Psoas muscle (tissue), 8 donors: ENCODE results near the gene GALNT17. TPM values are rescaled to one million over a fixed set of nuclear protein-coding genes. Genes with fewer than 3 reads are reported as not detected.

Experiments
- ATAC-seq, 4 donors: fragments of 200-7000 bp; cut with Tn5 transposase; one replicate each; pipeline ENCODE4 v1.9.1; 2020; ENCODE audit warnings: moderate library complexity in 3 of 4, mild to moderate bottlenecking in 2 of 4
- DNase-seq, 2 donors: peaks; one replicate each; pipeline ENCODE4 v3.0.0-alpha.2; 2020
- H3K27ac ChIP-seq: fragments of 200-600 bp; one replicate; pipeline ENCODE4 v1.8.0; 2022
- H3K27me3 ChIP-seq, 3 donors: fragments of 200-600 bp in 1 of 3; one replicate each; pipeline versions ENCODE4 v1.6.1 to v1.8.0; 2013 to 2022; ENCODE audit warnings: low read length in 2 of 3, mild to moderate bottlenecking in 2 of 3, moderate library complexity in 1 of 3; ENCODE audit not compliant: insufficient read depth in 3 of 3
- H3K36me3 ChIP-seq, 2 donors: fragments of 200-600 bp in 1 of 2; one replicate each; pipeline versions ENCODE4 v1.6.1 to v1.8.0; 2013 to 2022; ENCODE audit warnings: low read depth in 1 of 2, mild to moderate bottlenecking in 1 of 2, moderate library complexity in 1 of 2; ENCODE audit not compliant: insufficient read depth in 1 of 2
- H3K4me1 ChIP-seq: fragments of 200-600 bp; one replicate; pipeline ENCODE4 v1.8.0; 2022
- H3K4me3 ChIP-seq: fragments of 200-600 bp; one replicate; pipeline ENCODE4 v1.8.0; 2022; ENCODE audit warnings: mild to moderate bottlenecking
- H3K9me3 ChIP-seq: fragments of 200-600 bp; one replicate; pipeline ENCODE4 v1.8.0; 2022
- CTCF ChIP-seq: fragments of 200-600 bp; IDR thresholded peaks from one replicate; pipeline ENCODE4 v1.8.0; 2022; ENCODE audit warnings: antibody characterized with exemption
- WGBS, 3 donors: extraction: QIAGEN DNeasy Blood & Tissue Kit; methylation state at CpG; one replicate each; pipeline versions ENCODE4 v1.1.6 to v1.1.7; 2013; 5-methylcytosine and 5-hydroxymethylcytosine counted together
- intact Hi-C, 2 donors: fragments of 100-400 bp; cut with DNase I; formaldehyde crosslinking; loops; one replicate each; pipeline versions ENCODE4 v1.11.0 to v1.14.2; 2022
- polyA plus RNA-seq, 3 donors: library from polyadenylated mRNA; stranded (reverse); fragments of 200-250 nt; gene quantifications; one replicate each; pipeline ENCODE4 v1.2.3, GENCODE V29; 2013
- total RNA-seq, 4 donors: library from RNA; stranded (reverse); fragmentation: NEBNext Ultra II Directional in 2 of 4; extraction: Animal tissue kit (Norgen Biotek cat#: 25700) in 2 of 4; gene quantifications; one replicate each; pipeline versions ENCODE4 v1.2.1 to v1.2.4, GENCODE V29; 2021 to 2023
- donor health status: healthy with polysubstance abuse.
- donor health status: DM: no; HTN: no; CAD: no; lungs with moderate emphysema.
- donor health status: Bipolar disorder and iron deficiency.
- donor health status: healthy.
- donor health status: DM: yes; HTN: yes; CAD: no.
- donor health status: DM: no; HTN: no; CAD: no.
- donor health status: DM: no; HTN: no; CAD: no.
- donor health status: DM: yes; HTN: yes; CAD: no.

The GALNT17 gene
- total and polyA plus RNA-seq, 7 donors = 0.17 to 3.5 (median 0.65) TPM

GRCh38 chr7:71453630-71454029, 321.7 kb downstream of the GALNT17 start:
- Histone ChIP-seq H3K27ac (no peak overlapping the region), H3K9me3 (no peaks in the 10 kb centered on the region), H3K36me3 (no peaks in the 10 kb centered on the region), H3K4me1 (no peaks in the 10 kb centered on the region), H3K4me3 (no peak overlapping the region), H3K27me3 (no peaks in the 10 kb centered on the region)
- DNase-seq (no peak), ATAC-seq (no peak)
- 79 to 90% (median 88%) methylated on average over 2 of the region's 2 CpGs for WGBS, 3 donors
- TF ChIP-seq CTCF = no peak
- intact Hi-C loops = no loop called here

- DNase-seq (no peak), ATAC-seq (no peak)
- Histone ChIP-seq H3K27ac (no peak overlapping the region), H3K4me3 (no peak overlapping the region), H3K36me3 (no peaks in the 10 kb centered on the region), H3K9me3 (no peaks in the 10 kb centered on the region), H3K27me3 (no peaks in the 10 kb centered on the region), H3K4me1 (peaks cover 7% of the 10 kb centered on the region)
- no peak for TF ChIP-seq CTCF
- intact Hi-C loops = no loop called here
Observed at GRCh38 chr7:71454981-71455380, 323.0 kb downstream of the GALNT17 start.

- TF ChIP-seq CTCF = no peak
- no peak for DNase-seq
- no peaks in the 10 kb centered on the region for H3K36me3 ChIP-seq
- no peaks in the 10 kb centered on the region for H3K27me3 ChIP-seq
- H3K9me3 ChIP-seq = no peaks in the 10 kb centered on the region
- no peak overlapping the region for H3K27ac ChIP-seq
- intact Hi-C loops = no loop called here
- H3K4me1 ChIP-seq = peaks cover 9% of the 10 kb centered on the region
- H3K4me3 ChIP-seq = no peak overlapping the region
- WGBS, 3 donors = 76 to 80% (median 77%) methylated on average over 4 of the region's 4 CpGs
- no peak for ATAC-seq
Observed at GRCh38 chr7:71457021-71457420, 325.1 kb downstream of the GALNT17 start.

GRCh38 chr7:71457846-71458590, 326.1 kb downstream of the GALNT17 start:
- DNase-seq (no peak), ATAC-seq (no peak)
- intact Hi-C loops = no loop called here
- WGBS, 3 donors = 18 to 31% (median 27%) methylated on average over 9 of the region's 9 CpGs
- Histone ChIP-seq H3K27me3 (no peaks in the 10 kb centered on the region), H3K9me3 (no peaks in the 10 kb centered on the region), H3K4me3 (no peak overlapping the region), H3K27ac (no peak overlapping the region), H3K4me1 (peaks cover 9% of the 10 kb centered on the region), H3K36me3 (no peaks in the 10 kb centered on the region)
- TF ChIP-seq CTCF = no peak

GRCh38 chr7:71459132-71459531, 327.2 kb downstream of the GALNT17 start:
- Histone ChIP-seq H3K27ac (no peak overlapping the region), H3K27me3 (no peaks in the 10 kb centered on the region), H3K4me1 (peaks cover 9% of the 10 kb centered on the region), H3K36me3 (no peaks in the 10 kb centered on the region), H3K9me3 (no peaks in the 10 kb centered on the region), H3K4me3 (no peak overlapping the region)
- peak in 2 of 4 donors; percentile 40 to 66 for ATAC-seq
- intact Hi-C loops = no loop called here
- no peak for DNase-seq
- no peak for TF ChIP-seq CTCF
